Duodenal mucosa (tissue), 2 donors: Measurements from ENCODE around the gene C10orf71.

Source experiments
- H3K27ac ChIP-seq: one replicate; pipeline ENCODE4 v1.7.0; 2013; ENCODE audit warnings: low read depth, low read length
- H3K27me3 ChIP-seq, 2 donors: one replicate each; pipeline ENCODE4 v1.7.0; 2013; ENCODE audit warnings: low read length in 2 of 2, control low read depth in 1 of 2; ENCODE audit not compliant: insufficient read depth in 2 of 2, control insufficient read depth in 1 of 2
- H3K36me3 ChIP-seq, 2 donors: one replicate each; pipeline ENCODE4 v1.7.0; 2013; ENCODE audit warnings: low read length in 2 of 2, control low read depth in 1 of 2; ENCODE audit not compliant: insufficient read depth in 2 of 2, control insufficient read depth in 1 of 2
- H3K4me1 ChIP-seq, 2 donors: one replicate each; pipeline ENCODE4 v1.7.0; 2013; ENCODE audit warnings: low read length in 2 of 2, control low read depth in 1 of 2; ENCODE audit not compliant: insufficient read depth in 2 of 2, control insufficient read depth in 1 of 2
- H3K4me3 ChIP-seq, 2 donors: one replicate each; pipeline ENCODE4 v1.7.0; 2013; ENCODE audit warnings: low read length in 2 of 2, low read depth in 1 of 2
- H3K9ac ChIP-seq, 2 donors: one replicate each; pipeline ENCODE4 v1.7.0; 2013; ENCODE audit warnings: low read length in 2 of 2, low read depth in 1 of 2
- H3K9me3 ChIP-seq, 2 donors: one replicate each; pipeline ENCODE4 v1.7.0; 2013; ENCODE audit warnings: low read length in 2 of 2, control low read depth in 1 of 2; ENCODE audit not compliant: control insufficient read depth in 1 of 2

C10orf71 gene

GRCh38 chr10:49301302-49301701, 2.3 kb downstream of the C10orf71 start:
- no peak overlapping the region for H3K9ac ChIP-seq
- H3K4me1 ChIP-seq = peaks cover 0 to 5% of the 10 kb centered on the region in 2 donors
- no peaks in the 10 kb centered on the region for H3K9me3 ChIP-seq
- no peak overlapping the region for H3K4me3 ChIP-seq
- H3K36me3 ChIP-seq = no peaks in the 10 kb centered on the region
- no peaks in the 10 kb centered on the region for H3K27me3 ChIP-seq
- no peak overlapping the region for H3K27ac ChIP-seq

- Histone ChIP-seq H3K4me3 (no peak overlapping the region), H3K9ac (no peak overlapping the region), H3K36me3 (no peaks in the 10 kb centered on the region), H3K27me3 (no peaks in the 10 kb centered on the region), H3K4me1 (peaks cover 0 to 5% of the 10 kb centered on the region in 2 donors), H3K9me3 (no peaks in the 10 kb centered on the region), H3K27ac (no peak overlapping the region)
These were observed 3.1 kb downstream of the C10orf71 start for GRCh38 chr10:49302088-49302487.

GRCh38 chr10:49303711-49304110, 4.7 kb downstream of the C10orf71 start:
- peaks cover 0 to 5% of the 10 kb centered on the region in 2 donors for H3K4me1 ChIP-seq
- no peak overlapping the region for H3K9ac ChIP-seq
- H3K27me3 ChIP-seq = no peaks in the 10 kb centered on the region
- no peaks in the 10 kb centered on the region for H3K9me3 ChIP-seq
- H3K36me3 ChIP-seq = no peaks in the 10 kb centered on the region
- no peak overlapping the region for H3K4me3 ChIP-seq
- H3K27ac ChIP-seq = no peak overlapping the region

GRCh38 chr10:49304137-49304536, 5.2 kb downstream of the C10orf71 start:
- peaks cover 0 to 5% of the 10 kb centered on the region in 2 donors for H3K4me1 ChIP-seq
- no peaks in the 10 kb centered on the region for H3K9me3 ChIP-seq
- no peak overlapping the region for H3K9ac ChIP-seq
- no peak overlapping the region for H3K27ac ChIP-seq
- H3K4me3 ChIP-seq = no peak overlapping the region
- H3K27me3 ChIP-seq = no peaks in the 10 kb centered on the region
- no peaks in the 10 kb centered on the region for H3K36me3 ChIP-seq

- Histone ChIP-seq H3K9ac (no peak overlapping the region), H3K27me3 (no peaks in the 10 kb centered on the region), H3K27ac (no peak overlapping the region), H3K9me3 (no peaks in the 10 kb centered on the region), H3K4me3 (no peak overlapping the region), H3K4me1 (peaks cover 0 to 3% of the 10 kb centered on the region in 2 donors), H3K36me3 (no peaks in the 10 kb centered on the region)
These were observed 9.0 kb downstream of the C10orf71 start for GRCh38 chr10:49307921-49308320.

GRCh38 chr10:49308881-49309280, 9.9 kb downstream of the C10orf71 start:
- no peaks in the 10 kb centered on the region for H3K9me3 ChIP-seq
- no peaks in the 10 kb centered on the region for H3K27me3 ChIP-seq
- H3K9ac ChIP-seq = no peak overlapping the region
- H3K27ac ChIP-seq = no peak overlapping the region
- peaks cover 0 to 3% of the 10 kb centered on the region in 2 donors for H3K4me1 ChIP-seq
- no peak overlapping the region for H3K4me3 ChIP-seq
- no peaks in the 10 kb centered on the region for H3K36me3 ChIP-seq

- no peaks in the 10 kb centered on the region for H3K36me3 ChIP-seq
- H3K4me3 ChIP-seq = peak overlapping the region in 1 of 2 donors; percentile 2
- no peaks in the 10 kb centered on the region for H3K9me3 ChIP-seq
- no peaks in the 10 kb centered on the region for H3K27me3 ChIP-seq
- no peak overlapping the region for H3K27ac ChIP-seq
- H3K4me1 ChIP-seq = peaks cover 0 to 3% of the 10 kb centered on the region in 2 donors
- H3K9ac ChIP-seq = no peak overlapping the region
These were observed 10.9 kb downstream of the C10orf71 start for GRCh38 chr10:49309691-49310411.

GRCh38 chr10:49310460-49310859, 11.5 kb downstream of the C10orf71 start:
- Histone ChIP-seq H3K4me1 (peaks cover 0 to 3% of the 10 kb centered on the region in 2 donors), H3K9me3 (no peaks in the 10 kb centered on the region), H3K36me3 (no peaks in the 10 kb centered on the region), H3K4me3 (peak overlapping the region in 1 of 2 donors; percentile 2), H3K27me3 (no peaks in the 10 kb centered on the region), H3K27ac (no peak overlapping the region), H3K9ac (no peak overlapping the region)

- no peaks in the 10 kb centered on the region for H3K36me3 ChIP-seq
- H3K27ac ChIP-seq = no peak overlapping the region
- no peaks in the 10 kb centered on the region for H3K9me3 ChIP-seq
- no peak overlapping the region for H3K9ac ChIP-seq
- H3K4me1 ChIP-seq = peaks cover 0 to 3% of the 10 kb centered on the region in 2 donors
- H3K4me3 ChIP-seq = no peak overlapping the region
- H3K27me3 ChIP-seq = no peaks in the 10 kb centered on the region
These were observed 12.1 kb downstream of the C10orf71 start for GRCh38 chr10:49310901-49311554.

- Histone ChIP-seq H3K9ac (no peak overlapping the region), H3K27ac (no peak overlapping the region), H3K9me3 (no peaks in the 10 kb centered on the region), H3K4me1 (peaks cover 0 to 3% of the 10 kb centered on the region in 2 donors), H3K4me3 (no peak overlapping the region), H3K36me3 (no peaks in the 10 kb centered on the region), H3K27me3 (no peaks in the 10 kb centered on the region)
These were observed 12.7 kb downstream of the C10orf71 start for GRCh38 chr10:49311555-49312236.
